GM13977 (cell line): ENCODE data around the gene CROCC2.

ENCODE experiments used
- DNase-seq: peaks from one replicate; pipeline ENCODE4 v3.0.0; 2012; ENCODE audit warnings: low spot score
- CTCF ChIP-seq: IDR thresholded peaks from 2 replicates; pipeline ENCODE4 v1.5.1; 2012; ENCODE audit warnings: mild to moderate bottlenecking, control low read depth; ENCODE audit not compliant: insufficient read depth; ENCODE audit errors: extremely low read depth, missing control alignments
- in situ Hi-C: fragments of 300-500 bp; cut with MboI; formaldehyde crosslinking; loops from one replicate; pipeline ENCODE4 v1.12.0; 2022; ENCODE audit warnings: low sequenced_read_pairs, low pct_unique_long_range_greater_than_20kb, mixed read lengths, inconsistent platforms; ENCODE audit not compliant: unreplicated experiment

Gene CROCC2

GRCh38 chr2:240987588-240987987, 81.5 kb downstream of the CROCC2 start:
- no peak for DNase-seq
- no peak for TF ChIP-seq CTCF
- in situ Hi-C loops: no loop called here

- no peak for DNase-seq
- TF ChIP-seq CTCF: no peak
- in situ Hi-C loops: no loop called here
Observed at GRCh38 chr2:240988146-240988545, 82.0 kb downstream of the CROCC2 start.

- no peak for TF ChIP-seq CTCF
- in situ Hi-C loops: no loop called here
- DNase-seq: no peak
Observed at GRCh38 chr2:240988571-240989271, 82.6 kb downstream of the CROCC2 start.

GRCh38 chr2:240989451-240990265, 83.5 kb downstream of the CROCC2 start:
- in situ Hi-C loops: no loop called here
- no peak for DNase-seq
- TF ChIP-seq CTCF: peak; percentile 37

GRCh38 chr2:240990266-240990529, 84.1 kb downstream of the CROCC2 start:
- DNase-seq: no peak
- no peak for TF ChIP-seq CTCF
- in situ Hi-C loops: no loop called here

GRCh38 chr2:240990726-240991377, 84.7 kb downstream of the CROCC2 start:
- no peak for DNase-seq
- in situ Hi-C loops: no loop called here
- TF ChIP-seq CTCF: no peak
